ENCODE measurements around the gene STMN3.
A peak's percentile ranks its signal among the peaks of the same experiment; 100 is the strongest.

The STMN3 gene

GRCh38 chr20:63693733-63694583, 40.7 kb upstream of the STMN3 start:
- H3K27ac ChIP-seq = peak overlapping the region in 1 of 21 experiments; percentile 91
- no peak overlapping the region for H3K4me3 ChIP-seq

GRCh38 chr20:63693083-63693732, 40.0 kb upstream of the STMN3 start:
- Histone ChIP-seq H3K4me3 (no peak overlapping the region), H3K27ac (peak overlapping the region in 5 of 21 experiments; percentile 10 to 94 (median 73))

- H3K4me3 ChIP-seq = no peak overlapping the region
- H3K27ac ChIP-seq = peak overlapping the region in 10 of 21 experiments; percentile 36 to 94 (median 66)
Observed at GRCh38 chr20:63692436-63693082, 39.3 kb upstream of the STMN3 start.

- no peak overlapping the region for H3K4me3 ChIP-seq
- H3K27ac ChIP-seq = peak overlapping the region in 10 of 21 experiments; percentile 33 to 94 (median 66)
Observed at GRCh38 chr20:63691711-63692435, 38.6 kb upstream of the STMN3 start.

- Histone ChIP-seq H3K4me3 (no peak overlapping the region), H3K27ac (peak overlapping the region in 8 of 21 experiments; percentile 41 to 94 (median 71))
Observed at GRCh38 chr20:63690898-63691710, 37.9 kb upstream of the STMN3 start.

GRCh38 chr20:63690003-63690897, 37.0 kb upstream of the STMN3 start:
- Histone ChIP-seq H3K27ac (peak overlapping the region in 8 of 21 experiments; percentile 41 to 95 (median 85)), H3K4me3 (no peak overlapping the region)

GRCh38 chr20:63689046-63690002, 36.1 kb upstream of the STMN3 start:
- peak overlapping the region in 13 of 21 experiments; percentile 10 to 95 (median 82) for H3K27ac ChIP-seq
- no peak overlapping the region for H3K4me3 ChIP-seq

GRCh38 chr20:63688228-63689045, 35.2 kb upstream of the STMN3 start:
- peak overlapping the region in 17 of 21 experiments; percentile 16 to 95 (median 84) for H3K27ac ChIP-seq

GRCh38 chr20:63687419-63688178, 34.4 kb upstream of the STMN3 start:
- Histone ChIP-seq H3K27ac (peak overlapping the region; percentile 23 to 95 (median 82)), H3K4me3 (no peak overlapping the region)

More at GRCh38 chr20:63688228-63689045, 35.2 kb upstream of the STMN3 start:
- H3K4me3 ChIP-seq = no peak overlapping the region

GRCh38 chr20:63686492-63687321, 33.5 kb upstream of the STMN3 start:
- Histone ChIP-seq H3K27ac (peak overlapping the region; percentile 29 to 95 (median 82)), H3K4me3 (no peak overlapping the region)

- H3K4me3 ChIP-seq = no peak overlapping the region
Observed at GRCh38 chr20:63686094-63686491, 32.9 kb upstream of the STMN3 start.

GRCh38 chr20:63685269-63686026, 32.2 kb upstream of the STMN3 start:
- H3K27ac ChIP-seq = peak overlapping the region in 20 of 21 experiments; percentile 29 to 95 (median 83)

More at GRCh38 chr20:63686094-63686491, 32.9 kb upstream of the STMN3 start:
- peak overlapping the region; percentile 29 to 95 (median 82) for H3K27ac ChIP-seq

GRCh38 chr20:63682384-63683139, 29.3 kb upstream of the STMN3 start:
- H3K4me3 ChIP-seq = no peak overlapping the region
- H3K27ac ChIP-seq = peak overlapping the region; percentile 23 to 94 (median 77)

More at GRCh38 chr20:63685269-63686026, 32.2 kb upstream of the STMN3 start:
- H3K4me3 ChIP-seq = no peak overlapping the region

All from skin epidermis (tissue), 12 donors.